IPS-18c (cell line): Measurements from ENCODE around the gene CEP120.
"Not testable (repeated sequence)": the region's sequence is repeated elsewhere in the genome, so short reads cannot be mapped to it uniquely, and the experiment has no call there.

Experiments used
- H3K4me3 ChIP-seq: 2 replicates; pipeline ENCODE4 v1.7.0; 2013; ENCODE audit warnings: low read depth, mild to moderate bottlenecking, low read length, moderate library complexity; ENCODE audit not compliant: insufficient read depth
- H3K9me3 ChIP-seq: one replicate; pipeline ENCODE4 v1.6.1; 2013; ENCODE audit warnings: mild to moderate bottlenecking, low read length, moderate library complexity; ENCODE audit not compliant: control insufficient read depth, insufficient read depth

The CEP120 gene

DNA sequence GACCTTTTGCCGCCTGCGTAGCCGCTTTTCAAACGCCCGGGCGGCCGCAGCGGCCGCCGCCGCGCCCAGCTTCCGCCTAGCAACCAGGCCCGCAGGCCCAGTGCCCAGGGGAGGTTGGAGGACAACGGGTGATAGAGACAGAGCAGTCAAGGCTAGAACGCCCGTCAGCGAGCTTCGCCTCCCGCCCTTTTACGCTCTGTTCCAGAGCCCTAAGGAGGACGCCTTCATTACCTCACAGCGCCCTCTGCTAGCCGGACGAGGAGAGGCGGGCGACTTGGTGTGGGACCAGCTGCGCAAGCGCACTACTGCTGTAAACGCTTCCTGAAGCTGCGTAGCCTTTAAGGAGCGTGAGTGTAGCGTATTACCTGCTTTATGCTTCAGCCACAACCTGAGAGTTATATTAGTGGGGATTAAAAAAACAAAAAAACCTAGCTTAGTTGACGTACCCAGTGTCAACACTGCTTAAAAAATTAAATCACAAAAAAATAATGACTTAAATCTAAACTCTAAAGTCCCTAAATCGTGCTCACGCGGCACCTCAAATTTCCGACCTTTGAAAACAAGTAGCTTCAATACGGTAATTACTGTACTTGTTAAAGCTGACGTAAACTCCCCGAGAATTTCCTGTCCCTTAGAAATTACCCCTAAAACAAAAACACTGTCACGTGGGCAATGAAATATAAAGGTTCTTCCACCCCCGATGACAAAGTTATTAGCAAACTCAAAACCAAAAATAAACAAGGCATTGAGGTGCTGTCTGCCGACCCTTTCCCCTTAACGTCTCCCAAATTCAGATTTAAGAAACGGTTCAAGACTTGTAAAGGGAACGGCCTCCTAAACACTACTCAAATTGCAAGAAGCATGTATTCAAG lies at the start of gene CEP120:
CEP120 (minus strand) TSS at position 126 of the 872 bp plus-strand sequence. CDS start 405 bp downstream, outside the sequence.
- Histone ChIP-seq H3K4me3 (peak within 1 kb of the TSS; percentile 82), H3K9me3 (no peaks in the 10 kb centered on the region)

DNA sequence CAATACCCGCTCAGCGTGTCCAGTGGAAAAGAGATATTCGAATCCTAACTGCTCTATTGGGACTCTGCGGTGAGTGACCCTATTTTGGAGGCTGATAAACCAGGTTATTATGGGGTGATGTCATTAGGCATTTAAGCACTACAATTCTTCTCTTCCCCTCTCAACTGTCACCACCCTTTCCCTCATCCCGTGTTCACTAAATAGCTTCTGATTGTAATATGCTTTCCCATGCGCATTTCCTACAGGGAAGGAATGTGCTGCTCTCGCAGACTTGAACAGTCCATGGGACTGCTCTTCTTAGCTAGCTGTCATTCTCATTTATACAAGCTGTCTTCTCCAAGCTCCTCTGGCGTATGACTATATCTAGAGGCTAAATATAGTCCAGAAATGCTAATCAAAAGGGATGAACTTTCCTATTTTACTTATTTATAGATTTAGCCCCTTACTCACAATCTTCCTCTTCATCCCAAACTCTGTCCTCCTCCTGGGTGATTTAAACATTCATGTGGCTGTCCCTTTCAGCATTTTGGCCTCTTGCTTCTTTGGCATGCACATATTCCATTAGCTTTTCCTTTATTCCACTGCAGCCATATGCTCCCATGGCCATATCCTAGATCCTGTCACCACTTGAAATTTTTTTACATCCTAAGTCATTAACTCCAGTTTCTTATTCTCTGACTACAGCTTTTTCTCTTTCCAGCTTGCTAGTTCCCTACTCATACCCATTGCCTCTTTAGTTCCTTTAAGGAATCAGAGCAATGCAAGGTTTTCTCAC lies 49.1 kb upstream of the CEP120 start:
- Histone ChIP-seq H3K9me3 (no peaks in the 10 kb centered on the region), H3K4me3 (no peak overlapping the region)

DNA sequence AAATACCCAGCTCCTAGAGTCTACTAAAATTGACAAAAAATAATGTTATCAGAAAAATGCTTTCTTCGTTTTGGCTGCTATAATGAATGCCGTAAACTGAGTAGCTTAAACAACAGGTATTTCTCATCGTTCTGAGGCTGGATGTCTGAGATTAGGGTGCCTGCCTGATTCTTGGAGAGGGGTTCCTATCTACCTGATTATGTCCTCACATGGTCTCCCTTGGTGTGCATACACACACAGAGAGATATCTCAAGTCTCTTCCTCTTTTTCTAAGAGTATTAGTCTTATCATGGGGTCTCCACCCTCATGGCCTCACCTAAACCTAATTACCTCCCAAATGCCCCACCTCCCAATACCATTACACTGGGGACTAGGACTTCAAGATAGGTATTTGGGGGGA lies 48.2 kb upstream of the CEP120 start:
- Histone ChIP-seq H3K9me3 (no peaks in the 10 kb centered on the region), H3K4me3 (no peak overlapping the region)

- not testable (repeated sequence) for H3K4me3 ChIP-seq, H3K9me3 ChIP-seq
Measured at GRCh38 chr5:123466839-123467238, 43.6 kb upstream of the CEP120 start.

- Histone ChIP-seq H3K4me3 (no peak overlapping the region), H3K9me3 (no peaks in the 10 kb centered on the region)
Measured at GRCh38 chr5:123460296-123460729, 37.1 kb upstream of the CEP120 start.

GRCh38 chr5:123458994-123459393 lies 35.8 kb upstream of the CEP120 start:
- not testable (repeated sequence) for H3K9me3 ChIP-seq, H3K4me3 ChIP-seq

DNA sequence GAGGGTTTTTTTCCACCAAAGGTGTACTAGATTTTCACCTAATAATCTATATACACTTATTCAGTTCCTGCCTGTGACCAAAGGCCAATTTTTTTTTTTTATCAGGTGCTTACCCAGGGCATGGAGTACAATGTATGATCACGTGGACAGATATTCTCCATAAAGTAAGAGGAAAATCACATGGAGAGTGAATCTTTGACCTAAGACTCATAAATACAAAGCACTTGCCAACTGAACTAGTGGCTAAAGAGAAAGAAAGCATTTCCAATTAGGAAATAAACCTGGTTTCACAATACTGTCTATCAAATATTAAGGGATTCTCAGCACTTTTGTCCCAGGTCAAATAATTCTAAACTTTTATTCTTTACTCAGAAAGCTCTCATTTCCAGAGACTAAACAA lies 33.0 kb upstream of the CEP120 start:
- Histone ChIP-seq H3K4me3 (no peak overlapping the region), H3K9me3 (no peaks in the 10 kb centered on the region)

DNA sequence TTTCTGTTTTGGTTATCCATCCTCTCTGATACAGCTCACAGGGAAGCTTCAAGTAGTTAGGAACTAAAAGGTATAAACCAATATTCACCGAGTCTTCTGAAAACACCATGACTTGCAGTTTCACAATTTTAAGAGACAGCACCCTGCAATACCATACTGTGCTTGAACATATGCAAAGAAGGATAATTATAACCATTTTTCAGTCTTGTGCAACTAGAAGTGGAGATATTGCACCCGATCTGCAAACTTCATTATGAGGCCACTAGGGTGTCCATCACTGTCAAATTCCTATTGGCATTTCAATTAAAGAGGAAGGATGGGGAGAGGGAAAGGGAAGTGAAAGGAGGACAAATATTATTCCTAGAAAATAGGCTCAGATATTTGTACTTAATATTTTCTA lies 32.4 kb upstream of the CEP120 start:
- Histone ChIP-seq H3K4me3 (no peak overlapping the region), H3K9me3 (no peaks in the 10 kb centered on the region)

DNA sequence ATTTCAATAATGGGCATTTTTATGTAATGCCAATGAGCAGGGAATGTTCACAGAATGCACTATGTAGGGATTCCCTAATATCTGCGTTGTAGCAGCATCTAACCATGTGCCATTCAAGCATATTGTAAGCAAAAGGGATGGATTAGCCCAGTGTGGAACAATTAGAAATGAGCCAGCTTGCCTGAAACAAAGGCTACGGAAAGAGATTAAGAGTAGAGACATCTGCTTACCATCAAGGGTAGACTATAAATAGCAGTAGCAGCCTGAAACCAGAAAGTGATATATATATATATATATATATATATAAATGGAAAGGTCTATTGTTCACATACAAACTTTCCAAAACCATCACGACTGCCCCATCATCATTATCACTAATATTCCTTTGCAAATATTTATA lies 31.9 kb upstream of the CEP120 start:
- Histone ChIP-seq H3K4me3 (no peak overlapping the region), H3K9me3 (no peaks in the 10 kb centered on the region)

GRCh38 chr5:123454259-123454911 lies 31.2 kb upstream of the CEP120 start:
- H3K4me3 ChIP-seq = no peak overlapping the region
- H3K9me3 ChIP-seq = no peaks in the 10 kb centered on the region

DNA sequence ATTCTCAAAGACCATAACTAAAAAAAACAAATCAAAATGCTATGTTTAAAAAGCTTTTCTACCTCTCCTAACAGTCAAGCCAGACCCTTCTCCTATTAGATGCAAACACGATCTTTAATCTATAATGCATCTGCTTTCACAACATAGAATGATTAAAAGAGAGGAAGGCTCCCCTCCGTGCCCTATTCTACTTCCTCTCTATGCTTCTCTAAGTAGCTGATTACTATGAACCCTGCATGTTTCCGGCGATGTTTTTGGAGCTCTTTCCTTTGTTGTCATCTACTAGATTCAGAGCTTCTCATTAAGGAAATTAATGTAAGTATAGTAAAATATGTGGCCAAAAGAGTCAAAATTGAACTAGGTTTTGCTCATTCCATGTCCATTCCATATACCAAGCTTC lies 29.2 kb upstream of the CEP120 start:
- no peaks in the 10 kb centered on the region for H3K9me3 ChIP-seq
- no peak overlapping the region for H3K4me3 ChIP-seq

GRCh38 chr5:123451047-123451446 lies 27.8 kb upstream of the CEP120 start:
- Histone ChIP-seq H3K4me3 (no peak overlapping the region), H3K9me3 (no peaks in the 10 kb centered on the region)

DNA sequence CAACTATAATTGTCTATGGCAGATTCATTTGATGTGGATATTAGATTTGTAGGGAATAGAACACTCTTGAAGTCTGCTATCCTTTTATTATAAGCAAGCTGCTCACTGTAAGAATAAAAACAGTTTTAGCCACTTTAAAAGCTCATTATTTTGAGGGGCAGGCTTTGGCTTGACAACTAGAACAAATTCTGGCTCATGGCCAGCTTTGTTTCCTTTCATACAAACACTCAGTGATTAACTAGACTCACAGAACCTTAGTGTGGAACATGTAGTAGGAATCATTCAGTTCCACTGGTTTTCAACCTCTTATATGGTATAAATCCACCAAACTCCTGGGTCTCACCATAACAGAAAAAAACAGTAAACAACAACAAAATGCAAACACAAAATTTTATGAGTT lies 27.4 kb upstream of the CEP120 start:
- H3K4me3 ChIP-seq = no peak overlapping the region
- H3K9me3 ChIP-seq = no peaks in the 10 kb centered on the region

GRCh38 chr5:123450114-123450513 lies 26.9 kb upstream of the CEP120 start:
- Histone ChIP-seq H3K4me3 (no peak overlapping the region), H3K9me3 (no peaks in the 10 kb centered on the region)

GRCh38 chr5:123449424-123449974 lies 26.3 kb upstream of the CEP120 start:
- H3K9me3 ChIP-seq = no peaks in the 10 kb centered on the region
- no peak overlapping the region for H3K4me3 ChIP-seq

GRCh38 chr5:123448743-123449142 lies 25.5 kb upstream of the CEP120 start:
- no peaks in the 10 kb centered on the region for H3K9me3 ChIP-seq
- no peak overlapping the region for H3K4me3 ChIP-seq

- no peaks in the 10 kb centered on the region for H3K9me3 ChIP-seq
- H3K4me3 ChIP-seq = no peak overlapping the region
Measured at GRCh38 chr5:123448017-123448617, 24.9 kb upstream of the CEP120 start.
